Jurkat, Clone E6-1 (cell line): Measurements from ENCODE around the gene DNMT3A.

ENCODE experiments used
- DNase-seq: peaks from one replicate; pipeline ENCODE4 v3.0.0-alpha.2; 2011; ENCODE audit warnings: low read depth, low spot score
- H3K4me3 ChIP-seq: 2 replicates; pipeline ENCODE4 v1.5.1; 2011; ENCODE audit warnings: mild to moderate bottlenecking, low read length, control low read depth, moderate library complexity

Gene DNMT3A

GRCh38 chr2:25331686-25332365 lies 9.9 kb downstream of the DNMT3A start:
- no peak for DNase-seq
- H3K4me3 ChIP-seq: no peak overlapping the region

- H3K4me3 ChIP-seq: no peak overlapping the region
These were observed 10.8 kb downstream of the DNMT3A start for GRCh38 chr2:25330937-25331336.

DNA sequence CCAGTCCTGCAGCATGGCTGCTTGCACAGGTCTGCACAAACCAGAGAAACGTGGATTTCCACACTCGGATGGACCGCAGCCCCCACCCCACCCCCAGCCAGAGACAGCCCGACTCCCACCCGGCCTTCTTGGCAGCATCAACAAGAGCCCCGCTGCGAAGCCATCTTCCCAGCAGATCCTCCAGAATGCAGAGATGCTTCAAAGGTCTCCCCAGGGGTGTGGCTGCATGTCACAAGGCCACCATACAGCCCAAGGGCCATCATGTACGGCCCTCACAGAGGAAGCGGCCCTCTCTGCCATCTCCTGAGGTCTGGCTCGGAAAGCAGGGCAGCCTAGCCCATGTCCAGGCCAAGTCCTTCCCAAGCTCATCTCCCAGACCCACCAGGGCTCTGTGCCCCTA lies 11.5 kb downstream of the DNMT3A start:
- H3K4me3 ChIP-seq: no peak overlapping the region
- no peak for DNase-seq

More at GRCh38 chr2:25330937-25331336, 10.8 kb downstream of the DNMT3A start:
- no peak for DNase-seq

- no peak overlapping the region for H3K4me3 ChIP-seq
- no peak for DNase-seq
These were observed 13.3 kb downstream of the DNMT3A start for GRCh38 chr2:25328152-25329085.

- DNase-seq: no peak
These were observed 15.3 kb downstream of the DNMT3A start for GRCh38 chr2:25326326-25327013.

DNA sequence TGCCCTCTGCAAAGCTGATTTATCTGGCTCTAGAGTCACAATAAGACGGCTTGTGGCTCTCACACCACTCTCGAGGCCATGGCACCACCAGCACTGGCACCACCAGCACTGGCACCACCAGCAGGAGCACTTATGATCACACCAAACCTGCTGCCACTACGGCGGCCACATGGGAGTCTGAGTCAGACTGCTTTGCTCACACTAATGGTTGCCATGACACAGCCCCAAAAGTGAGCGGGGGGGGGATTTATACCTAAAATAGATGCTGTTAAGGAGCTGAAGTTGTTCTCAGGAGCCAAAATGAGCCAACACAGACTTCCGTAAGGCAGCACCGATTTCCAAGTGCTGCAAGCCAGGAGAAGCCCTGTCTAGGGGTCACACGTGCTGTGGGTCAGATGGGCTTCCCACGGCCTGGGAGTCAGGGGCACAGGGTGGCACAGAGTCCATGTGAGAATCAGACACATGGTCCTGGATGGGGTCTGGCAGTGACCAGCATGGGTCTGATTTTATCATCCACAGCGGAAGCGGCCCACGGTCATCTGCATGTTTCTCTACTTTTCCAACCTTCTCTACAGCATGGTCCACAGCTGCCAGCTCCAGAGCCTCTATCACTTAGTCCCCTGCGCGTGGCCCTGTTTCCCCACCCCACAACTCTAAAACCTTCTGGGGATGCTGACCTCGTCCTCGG lies 16.7 kb downstream of the DNMT3A start:
- no peak for DNase-seq
- H3K4me3 ChIP-seq: no peak overlapping the region

More at GRCh38 chr2:25326326-25327013, 15.3 kb downstream of the DNMT3A start:
- no peak overlapping the region for H3K4me3 ChIP-seq

DNA sequence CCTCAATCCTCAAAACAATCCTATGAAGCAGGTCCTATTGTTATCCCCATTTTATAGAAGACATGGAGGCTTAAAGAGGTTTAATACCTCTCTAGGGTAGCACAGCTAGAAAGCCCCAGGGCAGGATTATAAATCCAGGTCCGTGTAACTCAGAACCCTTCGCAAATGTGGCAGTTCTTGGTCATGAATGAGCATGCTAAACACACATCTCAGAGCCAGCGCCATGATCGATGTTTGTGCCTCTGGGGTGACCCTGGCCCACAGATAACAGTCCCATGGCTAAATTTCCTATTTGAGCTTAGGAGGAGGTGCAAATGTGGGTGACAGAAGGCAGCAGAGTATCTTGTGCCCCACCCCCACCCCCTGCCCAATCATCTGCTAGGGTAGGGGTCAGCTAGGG lies 17.5 kb downstream of the DNMT3A start:
- H3K4me3 ChIP-seq: no peak overlapping the region
- DNase-seq: no peak

- H3K4me3 ChIP-seq: no peak overlapping the region
- DNase-seq: no peak
These were observed 18.0 kb downstream of the DNMT3A start for GRCh38 chr2:25323610-25324189.

DNA sequence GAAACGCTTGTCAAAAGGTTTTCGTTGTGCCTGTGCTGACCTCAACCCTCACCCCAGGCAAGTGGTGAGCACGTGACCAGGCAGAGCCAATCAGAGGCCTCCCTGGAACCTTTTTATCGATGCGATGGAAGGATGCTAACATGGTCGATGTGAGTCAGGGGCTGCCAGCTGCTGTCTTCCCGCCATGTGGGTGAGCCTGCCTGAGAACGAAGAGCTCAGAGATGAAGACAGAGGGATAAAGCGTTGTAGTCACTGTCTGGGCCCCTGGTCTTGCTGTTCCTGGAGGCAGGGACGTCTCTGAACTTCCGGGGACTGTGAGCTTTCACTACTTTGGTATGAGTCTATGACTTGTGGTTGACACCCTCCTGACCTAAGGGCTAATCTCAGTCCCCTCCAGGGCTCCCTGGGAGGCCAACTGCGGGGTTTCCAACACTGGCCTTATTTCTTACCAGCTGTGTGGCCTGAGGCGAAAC lies 18.6 kb downstream of the DNMT3A start:
- DNase-seq: no peak
- no peak overlapping the region for H3K4me3 ChIP-seq

DNA sequence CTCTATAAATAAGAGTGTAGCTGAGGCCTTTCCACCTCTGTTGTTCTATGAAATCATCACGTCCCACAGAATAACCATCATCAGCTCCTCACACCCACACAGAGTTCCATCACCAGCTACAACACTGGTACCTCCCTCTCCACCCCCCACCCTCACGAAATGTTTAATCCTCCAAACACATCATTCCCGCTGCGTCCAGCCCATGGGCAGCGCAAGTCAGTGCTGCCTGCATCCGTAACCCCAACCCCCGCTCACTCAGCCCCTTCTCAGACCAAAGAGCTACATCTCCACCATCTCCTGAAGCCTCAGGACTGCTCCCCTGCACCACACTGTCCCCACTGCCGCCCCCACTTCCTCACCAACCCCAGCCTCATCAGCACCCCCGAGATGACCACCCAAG lies 19.4 kb downstream of the DNMT3A start:
- DNase-seq: no peak
- H3K4me3 ChIP-seq: no peak overlapping the region

DNA sequence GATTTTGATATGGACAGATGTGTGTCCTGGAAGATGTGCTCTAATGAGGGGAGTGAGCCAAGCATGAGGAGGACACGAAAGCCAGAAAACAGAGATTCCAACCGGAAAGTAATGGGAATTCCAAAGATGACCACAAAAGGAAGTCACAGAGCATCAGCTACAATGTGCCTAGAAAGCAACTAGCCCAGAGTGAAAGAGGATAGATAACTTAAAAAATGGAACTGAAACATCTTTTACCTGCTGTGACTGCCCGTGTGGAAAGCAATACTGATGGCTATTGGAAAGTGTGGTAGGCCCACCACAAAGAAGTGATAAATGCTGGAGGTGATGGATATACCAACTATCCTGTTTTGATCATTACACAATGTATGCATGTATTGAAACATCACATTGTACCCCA lies 21.6 kb downstream of the DNMT3A start:
- no peak overlapping the region for H3K4me3 ChIP-seq
- DNase-seq: no peak

DNA sequence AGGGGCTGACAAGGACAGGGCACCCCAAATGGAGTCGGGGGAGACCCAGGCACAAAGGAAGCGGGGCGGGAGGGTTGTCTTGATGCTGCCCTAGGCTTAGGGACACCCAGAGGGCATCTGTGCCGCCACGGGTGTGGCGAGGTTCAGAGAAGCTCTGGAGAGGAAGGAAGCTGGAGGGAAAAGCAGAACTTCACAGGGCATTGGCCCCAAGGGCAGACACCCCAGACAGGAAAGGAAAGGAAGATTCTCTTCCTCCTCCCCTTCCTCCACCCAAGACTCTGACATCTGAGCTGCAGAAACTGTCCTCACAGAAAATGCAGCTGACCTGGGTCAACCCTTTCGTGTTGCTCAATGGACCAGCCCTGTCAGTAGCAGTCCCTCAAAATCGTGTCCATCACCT lies 25.6 kb downstream of the DNMT3A start:
- no peak overlapping the region for H3K4me3 ChIP-seq
- DNase-seq: no peak

DNA sequence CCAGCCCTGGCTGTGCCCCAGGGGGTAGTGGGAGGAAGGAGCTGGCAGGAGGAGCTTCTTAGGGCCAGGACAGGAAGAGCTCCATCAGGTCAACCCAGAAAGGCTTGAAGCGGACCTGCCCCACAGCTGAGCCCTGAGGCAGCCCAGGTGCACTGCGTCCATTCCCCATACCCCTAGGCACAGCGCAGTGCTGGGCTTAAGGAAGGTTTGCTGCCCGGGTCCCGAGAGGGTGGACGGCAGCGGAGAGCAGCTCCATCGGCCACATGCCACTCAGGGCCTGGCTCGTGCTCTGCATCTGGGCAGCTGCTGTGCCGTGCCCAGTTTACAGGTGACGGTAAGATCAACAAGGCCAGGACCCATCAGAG lies 26.4 kb downstream of the DNMT3A start:
- H3K4me3 ChIP-seq: no peak overlapping the region

GRCh38 chr2:25314514-25315315 lies 27.0 kb downstream of the DNMT3A start:
- no peak overlapping the region for H3K4me3 ChIP-seq
- DNase-seq: peak; percentile 42

More for the DNA sequence above, 26.4 kb downstream of the DNMT3A start:
- no peak for DNase-seq

DNA sequence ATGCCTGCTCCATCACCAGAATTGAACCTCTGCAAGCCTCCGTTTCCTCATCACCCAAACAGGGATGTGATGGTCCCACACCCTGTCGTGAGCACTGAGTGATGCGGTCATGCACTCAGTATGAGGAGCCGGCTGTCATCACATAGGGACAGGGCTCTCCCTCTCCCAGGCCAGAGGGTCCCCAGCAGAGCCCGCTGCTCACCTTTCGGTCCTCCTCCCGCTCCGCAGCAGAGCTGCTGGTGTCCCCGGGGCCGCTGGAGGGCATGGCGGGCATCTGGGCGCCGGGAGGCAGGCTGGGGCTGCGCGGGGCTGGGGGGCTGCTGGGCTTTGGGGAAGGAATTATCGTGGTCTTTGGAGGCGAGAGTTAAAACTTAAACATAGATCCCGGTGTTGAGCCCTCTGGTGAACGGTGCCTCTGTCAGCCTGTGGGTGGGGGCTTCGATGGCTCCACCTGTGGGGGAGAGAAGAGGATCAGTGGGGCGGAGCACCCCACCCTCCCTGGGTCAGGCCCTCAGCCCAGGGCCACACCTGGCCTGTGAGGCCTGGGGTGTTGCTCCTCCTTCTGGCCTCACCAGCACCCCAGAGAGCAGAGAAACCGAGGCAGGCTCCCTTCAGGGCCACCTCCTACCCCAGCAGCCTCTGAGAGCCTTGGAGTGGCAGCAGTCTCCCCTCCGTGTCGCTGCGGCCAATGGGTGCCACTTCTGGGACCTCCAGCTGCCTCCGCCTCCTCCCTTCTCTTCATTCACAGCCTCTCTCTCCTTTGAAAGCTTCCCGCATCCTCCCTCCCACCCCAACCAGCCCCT lies 27.8 kb downstream of the DNMT3A start:
- DNase-seq: no peak
- H3K4me3 ChIP-seq: no peak overlapping the region

DNA sequence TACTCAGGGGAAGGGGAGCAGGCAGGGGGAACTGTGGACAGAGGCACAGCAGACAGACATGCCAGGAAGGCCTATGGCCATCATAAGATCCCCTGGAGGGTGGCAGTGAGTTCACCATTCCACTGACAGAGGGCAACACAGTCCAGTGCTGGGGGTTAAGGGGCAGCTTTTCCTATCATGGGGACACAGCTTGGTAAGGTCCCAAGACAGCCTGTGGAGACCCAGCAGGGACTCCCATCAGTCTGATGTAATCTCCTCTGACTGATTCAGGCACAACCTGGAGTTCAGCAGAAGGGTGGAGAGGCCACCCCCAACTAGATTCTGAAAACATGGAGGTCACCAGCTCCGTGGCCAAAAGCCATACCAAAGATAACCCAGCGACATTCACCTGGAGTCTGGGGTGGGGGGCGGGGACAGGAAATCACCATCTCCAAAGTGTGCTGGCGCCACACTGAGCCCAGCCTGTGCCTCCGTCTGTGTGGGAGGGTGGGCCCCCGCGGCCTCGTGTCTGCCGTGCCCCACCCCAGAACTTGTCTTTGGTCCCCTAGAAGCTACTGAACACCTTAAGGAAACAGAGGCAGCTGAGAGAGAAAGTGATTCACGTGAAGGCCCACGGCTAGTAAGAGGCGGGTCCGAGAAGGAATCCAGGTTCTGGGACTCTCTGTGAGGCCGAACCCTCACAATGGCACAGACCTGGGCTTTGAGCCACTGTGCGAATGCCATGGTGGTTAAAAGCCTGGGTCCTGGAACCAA lies 28.6 kb downstream of the DNMT3A start:
- H3K4me3 ChIP-seq: no peak overlapping the region
- no peak for DNase-seq
